GM12892 (cell line): ENCODE data around the gene LCP2.

Experiments used
- POLR2A ChIP-seq: IDR thresholded peaks from 2 replicates; pipeline ENCODE4 v1.6.1; 2011; ENCODE audit warnings: low read depth, low read length, control low read depth
- POLR2AphosphoS5 ChIP-seq: IDR thresholded peaks from 2 replicates; pipeline ENCODE4 v1.6.1; 2011; ENCODE audit warnings: low read depth, low read length, control low read depth

- no peak for TF ChIP-seq POLR2A
- no peak for TF ChIP-seq POLR2AphosphoS5
These were observed 61.4 kb downstream of the LCP2 start for GRCh38 chr5:170235876-170236864.
